ENCODE data around the gene WHRN.

Gene WHRN

GRCh38 chr9:114425126-114425525, 80.1 kb downstream of the WHRN start:
- no peak for DNase-seq (ENCODE audit: low read depth in 4 of 4, low spot score in 1 of 4)

GRCh38 chr9:114424126-114424525, 81.1 kb downstream of the WHRN start:
- no peak for DNase-seq (ENCODE audit: low read depth in 4 of 4, low spot score in 1 of 4)

DNA sequence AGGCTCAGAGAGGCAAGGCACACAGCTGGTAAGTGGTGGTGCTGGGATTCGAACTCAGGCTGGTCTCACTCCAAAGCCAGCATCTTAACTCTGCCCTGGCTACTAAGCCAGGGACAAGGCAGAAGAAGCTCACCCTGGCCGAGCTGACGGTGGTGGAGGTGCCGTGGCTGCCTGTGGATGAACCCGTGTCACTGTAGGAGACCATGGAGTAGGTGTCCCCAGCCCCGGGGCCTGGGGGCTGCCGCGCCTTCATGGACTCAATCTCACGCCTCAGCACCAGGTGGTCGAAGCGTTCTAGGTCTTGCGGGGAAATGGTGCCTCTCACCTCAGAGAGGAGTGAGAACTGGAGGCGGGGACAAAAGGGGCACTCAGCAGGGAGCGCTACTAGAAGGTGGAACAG, 82.1 kb downstream of the WHRN start:
- DNase-seq (ENCODE audit: low read depth in 4 of 4, low spot score in 1 of 4): no peak

- no peak for DNase-seq (ENCODE audit: low read depth in 4 of 4, low spot score in 1 of 4)
These were observed 84.1 kb downstream of the WHRN start for GRCh38 chr9:114421147-114421546.

DNA sequence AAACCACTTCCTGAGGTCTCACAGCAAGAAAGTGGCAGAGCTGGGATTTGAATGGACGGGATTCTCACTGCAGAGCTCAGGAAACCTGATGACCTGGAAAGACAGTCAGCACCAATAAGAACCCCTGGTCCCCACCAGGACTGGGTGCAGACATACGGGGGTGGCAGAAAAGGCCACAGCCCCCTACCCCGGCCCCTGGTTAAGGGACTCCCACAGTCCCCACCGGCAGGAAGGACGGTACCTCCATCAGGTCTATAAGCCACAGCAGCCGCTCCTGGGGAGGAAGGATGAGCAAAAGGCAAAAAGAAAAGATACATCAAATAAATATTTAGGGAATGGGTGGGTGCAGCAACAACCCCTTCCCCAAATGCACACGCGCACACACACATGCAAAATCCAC, 85.5 kb downstream of the WHRN start:
- no peak for DNase-seq (ENCODE audit: low read depth in 4 of 4, low spot score in 1 of 4)

GRCh38 chr9:114418053-114418452, 87.2 kb downstream of the WHRN start:
- DNase-seq (ENCODE audit: low read depth in 4 of 4, low spot score in 1 of 4): no peak

- DNase-seq (ENCODE audit: low read depth in 4 of 4, low spot score in 1 of 4): no peak
These were observed 87.8 kb downstream of the WHRN start for GRCh38 chr9:114417511-114417910.

- DNase-seq (ENCODE audit: low read depth in 4 of 4, low spot score in 1 of 4): no peak
These were observed 88.4 kb downstream of the WHRN start for GRCh38 chr9:114416906-114417305.

DNA sequence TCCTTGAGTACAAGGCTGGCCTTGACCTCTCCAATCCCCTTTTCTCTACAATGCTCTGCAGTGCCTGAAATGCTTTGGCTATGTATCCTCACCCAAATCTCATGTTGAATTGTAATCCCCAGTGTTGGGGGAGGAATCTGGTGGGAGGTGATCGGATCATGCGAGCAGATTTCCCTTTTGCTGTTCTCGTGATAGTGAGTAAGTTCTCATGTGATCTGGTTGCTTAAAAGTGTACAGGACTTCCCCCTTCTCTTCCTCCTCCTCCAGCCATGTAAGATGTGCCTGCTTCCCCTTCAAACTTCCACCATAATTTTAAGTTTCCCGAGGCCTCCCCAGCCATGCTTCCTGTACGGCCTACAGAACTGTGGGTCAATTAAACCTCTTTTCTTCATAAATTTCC, 89.0 kb downstream of the WHRN start:
- no peak for DNase-seq (ENCODE audit: low read depth in 4 of 4, low spot score in 1 of 4)

- DNase-seq (ENCODE audit: low read depth in 4 of 4, low spot score in 1 of 4): no peak
These were observed 90.9 kb downstream of the WHRN start for GRCh38 chr9:114414346-114414745.

DNA sequence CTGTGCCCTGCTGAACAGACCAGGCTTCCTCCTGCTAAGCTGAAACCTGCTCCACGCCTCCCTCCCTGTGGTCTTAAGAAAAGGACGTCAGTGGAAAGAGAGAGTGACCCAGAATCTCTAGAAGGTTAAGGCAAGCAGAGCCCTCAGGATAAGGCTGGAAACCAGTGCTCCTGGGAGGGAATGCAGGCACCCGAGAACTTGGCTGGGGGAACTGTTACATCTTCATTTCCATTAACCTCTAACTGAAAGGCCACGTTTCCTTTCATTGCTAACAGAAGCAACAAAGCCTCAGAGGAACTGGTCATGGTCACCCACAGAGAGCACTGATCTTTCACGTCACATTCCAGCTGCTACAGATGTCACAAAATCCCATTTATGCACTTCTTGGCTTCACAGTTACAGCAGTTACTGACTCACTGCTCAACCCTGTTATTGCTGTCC, 91.4 kb downstream of the WHRN start:
- no peak for DNase-seq (ENCODE audit: low read depth in 4 of 4, low spot score in 1 of 4)

DNA sequence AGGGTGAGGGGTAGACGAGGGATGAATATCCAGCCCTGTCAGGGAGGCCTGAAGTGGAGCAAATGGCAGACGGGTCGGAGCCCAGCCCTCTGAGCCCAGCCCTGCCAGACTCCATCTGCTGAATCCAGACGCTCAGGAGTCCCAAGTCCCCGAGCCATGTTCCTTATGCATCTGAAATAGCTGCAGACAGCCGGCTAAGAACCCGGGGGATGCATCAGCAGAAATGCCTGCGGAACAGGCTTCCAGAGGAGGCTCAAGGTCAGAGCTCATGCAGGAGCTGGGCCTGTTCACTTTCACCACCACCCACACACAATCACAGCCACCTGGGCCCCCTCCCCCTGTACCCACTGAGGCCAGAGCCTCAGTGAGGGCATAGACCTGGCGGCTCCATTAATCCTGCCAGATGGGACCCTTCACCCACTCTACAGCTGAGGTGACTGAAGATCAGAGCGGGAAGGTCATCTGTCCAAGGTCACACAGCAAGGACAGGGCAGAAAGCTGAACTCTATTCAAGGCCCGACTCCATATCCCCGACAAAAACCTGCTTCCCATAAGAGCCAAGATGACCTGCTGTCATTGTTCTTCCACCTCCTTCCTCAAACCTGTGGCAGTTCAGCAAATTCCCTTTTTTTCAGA, 93.1 kb downstream of the WHRN start:
- no peak for DNase-seq (ENCODE audit: low read depth in 4 of 4, low spot score in 1 of 4)

GRCh38 chr9:114411452-114411851, 93.8 kb downstream of the WHRN start:
- no peak for DNase-seq (ENCODE audit: low read depth in 4 of 4, low spot score in 1 of 4)

DNA sequence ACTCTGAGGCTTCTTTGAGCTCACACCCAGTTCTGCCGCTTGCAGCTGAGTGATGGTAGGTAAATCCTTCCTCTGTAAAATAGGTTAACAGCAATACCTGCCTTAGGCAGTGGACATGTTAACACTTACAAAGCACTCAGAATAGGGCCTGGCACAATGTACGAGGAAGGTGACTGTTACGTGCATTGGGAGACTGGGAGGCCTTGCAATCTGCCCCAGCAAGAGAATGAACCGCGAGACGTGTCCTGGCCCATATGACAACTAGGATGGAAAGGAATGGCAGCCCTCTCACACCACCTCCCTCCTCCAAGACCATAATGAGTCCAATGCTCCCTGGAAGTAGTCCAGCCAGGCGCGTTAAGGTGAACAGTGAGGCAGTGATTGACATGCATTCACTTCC, 94.4 kb downstream of the WHRN start:
- DNase-seq (ENCODE audit: low read depth in 4 of 4, low spot score in 1 of 4): no peak

DNA sequence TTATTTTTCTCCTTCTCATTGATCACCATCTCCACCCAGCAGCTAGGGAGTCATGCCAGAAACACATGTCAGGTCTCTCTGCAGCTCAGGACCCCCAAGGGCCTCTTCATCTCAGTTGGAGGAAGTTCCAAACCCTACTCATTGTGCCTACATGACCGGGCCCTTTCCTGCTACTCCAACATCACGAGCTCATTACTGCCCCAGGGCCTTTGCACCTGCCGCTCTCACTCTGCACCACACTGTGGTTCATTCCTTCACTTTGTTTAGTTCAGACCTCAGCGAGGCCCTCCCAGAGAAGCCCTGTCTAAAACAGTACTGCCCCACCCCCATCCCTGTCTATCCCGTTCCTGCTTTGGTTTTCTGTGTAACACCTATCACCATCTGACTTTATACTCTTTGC, 95.4 kb downstream of the WHRN start:
- no peak for DNase-seq (ENCODE audit: low read depth in 4 of 4, low spot score in 1 of 4)

GRCh38 chr9:114409103-114409780, 96.0 kb downstream of the WHRN start:
- no peak for DNase-seq (ENCODE audit: low read depth in 4 of 4, low spot score in 1 of 4)

GRCh38 chr9:114408645-114409044, 96.6 kb downstream of the WHRN start:
- DNase-seq (ENCODE audit: low read depth in 4 of 4, low spot score in 1 of 4): no peak

DNA sequence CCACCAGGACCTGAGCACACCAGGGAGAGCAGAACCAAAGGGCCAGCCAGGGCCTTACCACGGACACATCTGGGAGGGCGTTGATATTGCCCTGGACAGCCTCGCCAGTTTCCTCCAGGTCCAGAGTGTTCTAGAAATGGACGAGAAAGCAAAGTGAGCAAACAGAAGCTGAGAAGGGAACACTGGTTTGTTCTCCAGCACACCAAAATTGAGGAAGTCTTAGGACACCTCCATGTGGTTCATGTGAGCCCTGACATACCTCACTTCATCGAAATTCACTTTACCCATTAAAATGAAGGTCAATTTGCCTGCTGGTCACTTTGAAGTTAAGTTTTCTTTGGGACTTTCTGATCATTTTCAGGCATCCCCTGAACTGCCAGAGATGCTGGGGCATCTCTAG, 97.4 kb downstream of the WHRN start:
- no peak for DNase-seq (ENCODE audit: low read depth in 4 of 4, low spot score in 1 of 4)

DNA sequence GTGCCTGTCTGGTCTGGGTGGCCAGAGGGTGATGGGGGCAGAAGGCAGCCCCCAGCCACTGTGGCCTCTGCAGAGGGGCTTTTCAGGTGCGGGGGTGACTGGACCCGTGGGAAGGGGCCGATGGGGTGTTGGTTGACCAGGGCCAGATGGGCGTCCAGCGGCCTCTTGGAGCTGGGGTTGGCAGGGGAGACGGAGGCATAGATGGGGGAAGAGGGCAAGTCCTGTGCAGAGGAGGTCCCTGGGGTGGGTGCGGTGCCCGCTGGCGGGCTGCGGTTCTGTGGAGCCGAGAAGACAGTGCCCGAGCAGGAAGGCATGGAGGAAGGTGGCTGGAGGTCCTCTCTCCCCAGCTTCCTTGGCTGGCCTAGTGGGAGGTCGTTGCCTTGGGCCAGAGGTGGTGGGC, 98.8 kb downstream of the WHRN start:
- no peak for DNase-seq (ENCODE audit: low read depth in 4 of 4, low spot score in 1 of 4)

- peak; percentile 48 to 68 (median 61) for DNase-seq (ENCODE audit: low read depth in 4 of 4, low spot score in 1 of 4)
These were observed 99.8 kb downstream of the WHRN start for GRCh38 chr9:114405294-114406034.

GRCh38 chr9:114404531-114404930, 100.7 kb downstream of the WHRN start:
- DNase-seq (ENCODE audit: low read depth in 4 of 4, low spot score in 1 of 4): no peak

GRCh38 chr9:114403153-114403756, 102.0 kb downstream of the WHRN start:
- DNase-seq (ENCODE audit: low read depth in 4 of 4, low spot score in 1 of 4): no peak
